K562 (cell line): ENCODE results near the gene CSTF1. TPM values are rescaled to one million over a fixed set of nuclear protein-coding genes. Genes with fewer than 3 reads are reported as not detected.

ENCODE experiments used
- ASH1L ChIP-seq: fragments of 450-650 bp; IDR thresholded peaks from 2 replicates; pipeline ENCODE4 v1.6.1; 2018; ENCODE audit warnings: borderline replicate concordance, mild to moderate bottlenecking, low read depth; ENCODE audit not compliant: partially characterized antibody
- BRF2 ChIP-seq: IDR thresholded peaks from 3 replicates; pipeline ENCODE4 v1.6.1; 2011; ENCODE audit warnings: borderline replicate concordance, mild to moderate bottlenecking; ENCODE audit not compliant: insufficient read length, insufficient read depth
- C11orf30 ChIP-seq: fragments of 450-650 bp; IDR thresholded peaks from 2 replicates; pipeline ENCODE4 v1.6.1; 2016; ENCODE audit warnings: low read depth, mild to moderate bottlenecking
- CAMTA2 ChIP-seq: fragments of 250-450 bp; sonication (Bioruptor Pico); conservative IDR thresholded peaks from 2 replicates; pipeline ENCODE4 v1.5.1; 2022
- E2F3 ChIP-seq: fragments of 250-450 bp; sonication (Bioruptor Pico); IDR thresholded peaks from 2 replicates; pipeline ENCODE4 v1.4.0; 2020; ENCODE audit warnings: mild to moderate bottlenecking
- E2F6 ChIP-seq, 2 experiments: IDR thresholded peaks; 2 replicates each; pipeline ENCODE4 v1.6.1; 2011; ENCODE audit warnings: borderline replicate concordance in 1 of 2, control low read depth in 1 of 2, low read depth in 1 of 2, low read length in 1 of 2, mild to moderate bottlenecking in 1 of 2, mixed read lengths in 1 of 2, moderate library complexity in 1 of 2; ENCODE audit not compliant: insufficient read depth in 1 of 2, insufficient read length in 1 of 2, poor library complexity in 1 of 2, severe bottlenecking in 1 of 2; ENCODE audit errors: extremely low read depth in 1 of 2
- ETV1 ChIP-seq: fragments of 450-650 bp; conservative IDR thresholded peaks from 2 replicates; pipeline ENCODE4 v1.6.1; 2016; ENCODE audit warnings: missing genetic modification characterization, control low read depth, low read depth, missing compliant biosample characterization
- POLR2B ChIP-seq: fragments of 450-650 bp; IDR thresholded peaks from 2 replicates; pipeline ENCODE4 v1.6.1; 2018; ENCODE audit warnings: low read depth; ENCODE audit not compliant: partially characterized antibody
- POLR2G ChIP-seq: fragments of 200-400 bp; formaldehyde crosslinking; IDR thresholded peaks from 2 replicates; pipeline ENCODE4 v1.6.1; 2017; ENCODE audit warnings: low read depth, mild to moderate bottlenecking, antibody characterized with exemption, low read length, moderate library complexity
- SREBF1 ChIP-seq: fragments of 150-350 bp; IDR thresholded peaks from 2 replicates; pipeline ENCODE4 v1.6.1; 2014; ENCODE audit warnings: antibody characterized with exemption, low read depth, low read length, borderline replicate concordance
- SRSF9 ChIP-seq: fragments of 200-400 bp; formaldehyde crosslinking; IDR thresholded peaks from 2 replicates; pipeline ENCODE4 v1.6.1; 2017; ENCODE audit warnings: low read depth, low read length, borderline replicate concordance
- ZNF133 ChIP-seq: fragments of 250-450 bp; sonication (Bioruptor Pico); IDR thresholded peaks from 2 replicates; pipeline ENCODE4 v1.4.0; 2020; ENCODE audit warnings: mild to moderate bottlenecking
- ZNF134 ChIP-seq: fragments of 250-450 bp; sonication (Bioruptor Pico); conservative IDR thresholded peaks from 2 replicates; pipeline ENCODE4 v1.4.0; 2020
- ZNF143 ChIP-seq: sonication (generic); formaldehyde crosslinking; IDR thresholded peaks from 2 replicates; pipeline ENCODE4 v1.9.0; 2022; ENCODE audit warnings: mild to moderate bottlenecking, missing genetic modification reagents
- ZNF589 ChIP-seq: fragments of 200-800 bp; sonication (Bioruptor generic); IDR thresholded peaks from 2 replicates; pipeline ENCODE4 v1.6.1; 2016; ENCODE audit warnings: low read depth, missing genetic modification characterization, missing compliant biosample characterization
- polyA plus RNA-seq, 8 experiments: library from polyadenylated mRNA; depleted of rRNA in 4 of 8; stranded (reverse) in 5 of 8; unstranded in 3 of 8; fragments of >200 nt; fragmentation: Nextera tagmentation in 2 of 8; fragmentation: Illumina TruSeq in 1 of 8; extraction: Ambion mirVana in 2 of 8; extraction: Trizol in 1 of 8; gene quantifications; 2 replicates each; pipeline versions ENCODE4 v1.2.1 to v1.2.3, GENCODE V29; 2011 to 2014; ENCODE audit warnings: inconsistent platforms in 1 of 8, missing spikeins in 1 of 8
- total RNA-seq, 7 experiments: library from RNA; depleted of rRNA in 6 of 7; stranded (reverse); fragments of >200 nt in 6 of 7; fragmentation: Illumina TruSeq in 2 of 7; extraction: Trizol in 2 of 7; gene quantifications; 2 replicates each; pipeline versions ENCODE4 v1.2.1 to v1.2.3, GENCODE V29; 2011 to 2021; ENCODE audit warnings: low replicate concordance in 1 of 7
- TF ChIP-seq, protein P1 (sequence below): fragments of 250-450 bp; sonication (Bioruptor Pico); IDR thresholded peaks from 2 replicates; pipeline ENCODE4 v1.8.0; 2021; ENCODE audit warnings: moderate library complexity, mild to moderate bottlenecking, inconsistent platforms
- TF ChIP-seq, protein P2 (sequence below), 2 experiments: IDR thresholded peaks; 2 replicates each; pipeline ENCODE4 v1.6.1; 2012; ENCODE audit warnings: improper control_type of control experiment in 2 of 2, low read depth in 2 of 2, low read length in 2 of 2, borderline replicate concordance in 1 of 2
- TF ChIP-seq, protein P3 (sequence below): fragments of 250-450 bp; sonication (Bioruptor Pico); IDR thresholded peaks from 2 replicates; pipeline ENCODE4 v1.5.0; 2021

CSTF1 gene
- total and polyA plus RNA-seq, 9 of the 15 experiments (the other 6 are each of a cell fraction or from before 2014, with no cell fraction given), result 30.8 to 110 (median 53.4) TPM

GRCh38 chr20:56358600-56359211 is 33.7 kb upstream of the CSTF1 start, which contains the start of gene FAM210B (continued):
- no peak for TF ChIP-seq E2F3 (CRISPR knock-in tag)
- TF ChIP-seq SRSF9, result no peak
- no peak for TF ChIP-seq SREBF1
- TF ChIP-seq ASH1L, result no peak
- TF ChIP-seq C11orf30, result no peak
- TF ChIP-seq, protein P1, sequence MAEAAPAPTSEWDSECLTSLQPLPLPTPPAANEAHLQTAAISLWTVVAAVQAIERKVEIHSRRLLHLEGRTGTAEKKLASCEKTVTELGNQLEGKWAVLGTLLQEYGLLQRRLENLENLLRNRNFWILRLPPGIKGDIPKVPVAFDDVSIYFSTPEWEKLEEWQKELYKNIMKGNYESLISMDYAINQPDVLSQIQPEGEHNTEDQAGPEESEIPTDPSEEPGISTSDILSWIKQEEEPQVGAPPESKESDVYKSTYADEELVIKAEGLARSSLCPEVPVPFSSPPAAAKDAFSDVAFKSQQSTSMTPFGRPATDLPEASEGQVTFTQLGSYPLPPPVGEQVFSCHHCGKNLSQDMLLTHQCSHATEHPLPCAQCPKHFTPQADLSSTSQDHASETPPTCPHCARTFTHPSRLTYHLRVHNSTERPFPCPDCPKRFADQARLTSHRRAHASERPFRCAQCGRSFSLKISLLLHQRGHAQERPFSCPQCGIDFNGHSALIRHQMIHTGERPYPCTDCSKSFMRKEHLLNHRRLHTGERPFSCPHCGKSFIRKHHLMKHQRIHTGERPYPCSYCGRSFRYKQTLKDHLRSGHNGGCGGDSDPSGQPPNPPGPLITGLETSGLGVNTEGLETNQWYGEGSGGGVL, result no peak
- TF ChIP-seq POLR2G, result peak; percentile 73
- TF ChIP-seq BRF2, result no peak
- TF ChIP-seq ETV1 (tag), result no peak
- no peak for TF ChIP-seq ZNF134
- TF ChIP-seq, protein P2, sequence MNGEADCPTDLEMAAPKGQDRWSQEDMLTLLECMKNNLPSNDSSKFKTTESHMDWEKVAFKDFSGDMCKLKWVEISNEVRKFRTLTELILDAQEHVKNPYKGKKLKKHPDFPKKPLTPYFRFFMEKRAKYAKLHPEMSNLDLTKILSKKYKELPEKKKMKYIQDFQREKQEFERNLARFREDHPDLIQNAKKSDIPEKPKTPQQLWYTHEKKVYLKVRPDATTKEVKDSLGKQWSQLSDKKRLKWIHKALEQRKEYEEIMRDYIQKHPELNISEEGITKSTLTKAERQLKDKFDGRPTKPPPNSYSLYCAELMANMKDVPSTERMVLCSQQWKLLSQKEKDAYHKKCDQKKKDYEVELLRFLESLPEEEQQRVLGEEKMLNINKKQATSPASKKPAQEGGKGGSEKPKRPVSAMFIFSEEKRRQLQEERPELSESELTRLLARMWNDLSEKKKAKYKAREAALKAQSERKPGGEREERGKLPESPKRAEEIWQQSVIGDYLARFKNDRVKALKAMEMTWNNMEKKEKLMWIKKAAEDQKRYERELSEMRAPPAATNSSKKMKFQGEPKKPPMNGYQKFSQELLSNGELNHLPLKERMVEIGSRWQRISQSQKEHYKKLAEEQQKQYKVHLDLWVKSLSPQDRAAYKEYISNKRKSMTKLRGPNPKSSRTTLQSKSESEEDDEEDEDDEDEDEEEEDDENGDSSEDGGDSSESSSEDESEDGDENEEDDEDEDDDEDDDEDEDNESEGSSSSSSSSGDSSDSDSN (IDR thresholded peaks at IDR 0.05; ENCODE audit: borderline replicate concordance in 1 of 2, low read depth in 2 of 2, low read length in 2 of 2), result no peak
- no peak for TF ChIP-seq CAMTA2 (CRISPR knock-in tag)
- no peak for TF ChIP-seq ZNF143 (CRISPR knock-in tag)
- TF ChIP-seq, protein P3, sequence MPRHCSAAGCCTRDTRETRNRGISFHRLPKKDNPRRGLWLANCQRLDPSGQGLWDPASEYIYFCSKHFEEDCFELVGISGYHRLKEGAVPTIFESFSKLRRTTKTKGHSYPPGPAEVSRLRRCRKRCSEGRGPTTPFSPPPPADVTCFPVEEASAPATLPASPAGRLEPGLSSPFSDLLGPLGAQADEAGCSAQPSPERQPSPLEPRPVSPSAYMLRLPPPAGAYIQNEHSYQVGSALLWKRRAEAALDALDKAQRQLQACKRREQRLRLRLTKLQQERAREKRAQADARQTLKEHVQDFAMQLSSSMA (CRISPR knock-in tag), result no peak
- TF ChIP-seq POLR2B, result no peak
- no peak for TF ChIP-seq ZNF589 (CRISPR knock-in tag)
- TF ChIP-seq E2F6 (IDR thresholded peaks at IDR 0.05; ENCODE audit: borderline replicate concordance in 1 of 2, extremely low read depth in 1 of 2, insufficient read depth in 1 of 2, insufficient read length in 1 of 2, low read depth in 1 of 2, low read length in 1 of 2, poor library complexity in 1 of 2, severe bottlenecking in 1 of 2), result peak in 1 of 2 experiments; percentile 53
- no peak for TF ChIP-seq ZNF133
- TF ChIP-seq, all 486 proteins: peak for 22
